Measurements from ENCODE around the gene DEPP1. TPM values are rescaled to one million over a fixed set of nuclear protein-coding genes. Genes with fewer than 3 reads are reported as not detected.

DEPP1 gene
- total RNA-seq, 2 donors from 2014 or later, result 0.27 to 1.4 TPM

DNA sequence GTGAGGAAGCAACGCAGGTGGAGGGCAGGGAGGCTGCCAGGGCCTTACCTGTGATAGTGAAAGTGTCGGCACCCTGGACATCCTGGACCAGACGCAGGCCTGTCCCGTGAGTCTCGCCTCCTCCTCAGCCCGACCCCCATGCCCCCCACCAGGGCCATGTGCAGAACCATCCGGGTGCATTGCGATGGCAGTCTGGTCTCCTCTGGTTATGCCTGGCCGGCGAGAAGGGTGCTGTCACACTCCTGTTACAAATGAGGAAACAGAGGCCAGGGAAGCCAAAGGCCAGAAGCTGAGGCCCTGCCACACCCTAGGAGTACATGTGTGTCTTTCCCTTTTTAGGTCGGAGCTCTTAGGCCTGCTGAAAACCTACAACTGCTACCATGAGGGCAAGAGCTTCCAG is 7.2 kb downstream of the DEPP1 start:
- Mint-ChIP-seq H3K27me3 (no peaks in the 10 kb centered on the region), H3K27ac (no peak overlapping the region), H3K4me1 (peaks cover 25% of the 10 kb centered on the region), H3K36me3 (ENCODE audit: low read depth) (no peaks in the 10 kb centered on the region), H3K4me3 (no peak overlapping the region)
- DNase-seq (no peak), ATAC-seq (no peak)
- no peaks in the 10 kb centered on the region for H3K9me3 ChIP-seq (ENCODE audit: control insufficient read depth, low read length, poor library complexity, severe bottlenecking)

DNA sequence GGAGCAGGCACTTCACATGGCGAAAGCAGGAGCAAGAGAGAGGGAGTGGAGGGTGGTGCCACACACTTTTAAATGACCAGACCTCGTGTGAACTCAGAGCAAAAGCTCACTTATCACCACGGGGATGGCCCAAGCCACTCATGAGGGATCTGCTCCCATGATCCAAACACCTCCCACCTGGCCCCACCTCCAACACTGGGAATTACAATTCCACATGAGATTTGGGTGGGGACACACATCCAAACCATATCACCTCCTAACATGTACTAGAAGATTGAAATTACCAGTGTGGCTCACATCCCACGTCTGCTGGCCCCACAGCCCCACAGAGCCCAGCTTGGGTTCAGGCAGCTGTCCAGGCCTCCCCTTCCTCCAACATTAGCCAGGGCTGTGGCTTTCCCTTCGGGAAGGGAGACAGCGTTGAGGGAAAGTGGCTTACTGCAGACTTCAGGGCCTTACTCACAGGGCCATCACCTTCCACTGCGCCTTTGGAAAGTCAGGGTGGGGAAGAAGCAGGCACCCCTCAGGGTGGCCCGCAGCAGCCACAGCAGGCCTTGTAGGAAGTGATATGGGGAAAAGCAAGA is 7.7 kb downstream of the DEPP1 start:
- peaks cover 26% of the 10 kb centered on the region for H3K4me1 Mint-ChIP-seq

DNA sequence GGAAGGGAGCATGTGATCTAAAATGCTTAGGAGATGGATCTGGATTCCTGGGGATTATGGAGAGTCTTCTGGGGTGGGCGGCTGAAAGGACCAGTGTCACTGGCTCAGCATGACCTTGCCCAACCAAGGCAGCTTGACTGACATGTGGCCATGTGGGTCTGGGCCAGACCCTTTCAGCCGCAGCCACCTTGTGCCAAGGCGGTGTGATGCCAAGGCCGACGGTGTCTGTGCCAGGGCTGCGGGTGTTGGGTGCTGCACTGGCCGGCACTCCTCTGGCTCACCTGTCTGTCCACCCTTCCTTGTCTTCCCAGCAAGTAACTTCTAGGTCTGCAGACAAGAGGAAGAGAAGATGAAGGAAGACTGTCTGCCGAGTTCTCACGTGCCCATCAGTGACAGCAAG is 8.8 kb downstream of the DEPP1 start:
- no peak for DNase-seq
- Mint-ChIP-seq H3K4me3 (no peak overlapping the region), H3K27me3 (no peaks in the 10 kb centered on the region), H3K27ac (no peak overlapping the region), H3K4me1 (peaks cover 26% of the 10 kb centered on the region), H3K36me3 (ENCODE audit: low read depth) (no peaks in the 10 kb centered on the region)
- H3K9me3 ChIP-seq (ENCODE audit: control insufficient read depth, low read length, poor library complexity, severe bottlenecking), result no peaks in the 10 kb centered on the region
- ATAC-seq, result no peak

More for the DNA sequence above, 7.7 kb downstream of the DEPP1 start:
- no peaks in the 10 kb centered on the region for H3K27me3 Mint-ChIP-seq
- no peak for ATAC-seq
- H3K36me3 Mint-ChIP-seq (ENCODE audit: low read depth), result no peaks in the 10 kb centered on the region
- no peak overlapping the region for H3K4me3 Mint-ChIP-seq
- no peaks in the 10 kb centered on the region for H3K9me3 ChIP-seq (ENCODE audit: control insufficient read depth, low read length, poor library complexity, severe bottlenecking)
- no peak for DNase-seq
- no peak overlapping the region for H3K27ac Mint-ChIP-seq

DNA sequence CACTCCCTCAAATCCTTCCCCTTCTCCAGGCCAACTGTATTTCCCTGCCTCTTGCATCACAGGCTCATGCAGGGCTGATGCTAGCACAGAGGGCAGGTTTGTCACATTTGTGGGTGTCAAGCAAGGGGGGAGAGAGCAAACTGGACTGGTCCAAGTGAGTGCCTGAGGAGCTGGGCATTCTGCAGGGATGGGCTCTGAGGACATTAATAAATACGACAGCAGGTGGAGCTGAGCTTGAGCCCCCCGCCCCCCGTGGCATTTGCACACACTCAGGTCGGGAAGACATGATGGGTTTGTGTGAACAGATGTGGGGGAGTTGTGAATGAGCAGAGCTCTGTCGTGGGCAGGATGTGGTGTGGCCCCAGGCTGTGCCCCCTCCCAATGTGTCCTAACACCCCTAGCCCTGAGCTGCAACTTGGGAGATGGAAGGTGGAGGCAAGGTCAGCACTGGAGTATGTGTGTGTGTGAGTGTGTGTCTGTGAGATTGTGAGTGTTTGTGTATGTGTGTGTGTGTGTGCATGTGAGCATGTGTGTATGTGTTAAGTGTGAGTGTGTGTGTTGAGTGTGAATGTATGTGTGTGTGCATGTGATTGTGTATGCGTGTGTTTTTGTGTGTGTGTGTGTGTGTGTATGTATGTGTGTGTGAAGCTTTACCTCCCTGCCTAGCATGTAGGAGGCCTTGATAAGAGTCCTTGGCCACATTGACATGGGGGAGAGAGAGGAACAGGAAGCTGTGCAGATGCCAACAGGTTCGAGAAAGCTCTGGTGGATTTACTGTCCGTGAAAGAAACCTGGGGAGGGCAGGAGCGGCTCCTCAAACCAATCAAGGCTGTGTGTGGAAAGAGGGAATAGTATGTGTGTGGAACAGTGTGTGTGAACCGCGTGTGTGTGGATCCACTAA is 9.9 kb downstream of the DEPP1 start:
- H3K9me3 ChIP-seq (ENCODE audit: control insufficient read depth, low read length, poor library complexity, severe bottlenecking), result no peaks in the 10 kb centered on the region
- peaks cover 24% of the 10 kb centered on the region for H3K4me1 Mint-ChIP-seq
- ATAC-seq (no peak), DNase-seq (no peak)
- H3K27me3 Mint-ChIP-seq, result no peaks in the 10 kb centered on the region
- H3K4me3 Mint-ChIP-seq, result no peak overlapping the region
- H3K27ac Mint-ChIP-seq, result no peak overlapping the region
- H3K36me3 Mint-ChIP-seq (ENCODE audit: low read depth), result no peaks in the 10 kb centered on the region

GRCh38 chr10:44968091-44968490 is 10.5 kb downstream of the DEPP1 start:
- ATAC-seq (peak; percentile 47), DNase-seq (no peak)
- Mint-ChIP-seq H3K36me3 (ENCODE audit: low read depth) (no peaks in the 10 kb centered on the region), H3K27ac (peak overlapping the region; percentile 49), H3K4me3 (peak overlapping the region; percentile 50), H3K27me3 (no peaks in the 10 kb centered on the region), H3K4me1 (peaks cover 22% of the 10 kb centered on the region)
- no peaks in the 10 kb centered on the region for H3K9me3 ChIP-seq (ENCODE audit: control insufficient read depth, low read length, poor library complexity, severe bottlenecking)

- H3K27me3 Mint-ChIP-seq, result no peaks in the 10 kb centered on the region
- no peak for ATAC-seq
Observed at GRCh38 chr10:44967616-44968015, 11.0 kb downstream of the DEPP1 start.

DNA sequence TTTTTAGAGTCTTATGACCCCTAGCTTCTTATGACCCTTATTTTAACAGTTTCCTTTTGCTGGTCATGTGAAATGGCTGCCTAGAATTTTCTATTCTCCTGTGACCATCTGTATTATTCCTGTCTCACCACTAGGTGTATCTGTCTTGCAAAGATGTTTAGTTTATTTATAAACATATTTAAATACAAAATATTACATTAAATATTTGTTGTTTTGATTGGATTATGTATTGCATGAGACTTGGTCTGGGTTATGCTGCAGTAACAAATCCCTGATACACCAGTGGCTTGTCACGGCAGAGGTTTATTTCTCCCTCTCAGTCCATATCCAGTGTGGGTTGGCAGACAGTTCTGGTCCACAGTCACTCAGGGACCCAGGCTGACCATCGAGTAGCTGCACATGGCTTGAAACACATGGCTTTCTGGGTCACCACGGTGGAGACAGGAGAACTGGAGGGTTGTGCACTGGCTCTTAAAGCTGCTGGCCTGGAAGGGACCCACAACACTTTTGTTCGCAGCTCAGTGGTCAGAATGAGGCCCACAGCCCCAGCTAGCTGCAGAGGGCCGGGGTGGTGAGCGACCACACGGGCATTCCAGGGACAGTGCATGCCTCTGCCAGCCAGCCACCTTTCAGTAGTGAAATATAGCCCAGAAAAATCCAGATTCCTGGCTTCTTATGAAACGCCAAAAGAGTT is 11.6 kb downstream of the DEPP1 start:
- no peak overlapping the region for H3K4me3 Mint-ChIP-seq
- no peaks in the 10 kb centered on the region for H3K27me3 Mint-ChIP-seq
- no peak for DNase-seq
- no peak for ATAC-seq
- no peaks in the 10 kb centered on the region for H3K9me3 ChIP-seq (ENCODE audit: control insufficient read depth, low read length, poor library complexity, severe bottlenecking)
- peaks cover 22% of the 10 kb centered on the region for H3K4me1 Mint-ChIP-seq
- no peaks in the 10 kb centered on the region for H3K36me3 Mint-ChIP-seq (ENCODE audit: low read depth)
- H3K27ac Mint-ChIP-seq, result no peak overlapping the region

More at GRCh38 chr10:44967616-44968015, 11.0 kb downstream of the DEPP1 start:
- Mint-ChIP-seq H3K4me1 (peaks cover 22% of the 10 kb centered on the region), H3K4me3 (no peak overlapping the region), H3K27ac (peak overlapping the region; percentile 49), H3K36me3 (ENCODE audit: low read depth) (no peaks in the 10 kb centered on the region)
- no peaks in the 10 kb centered on the region for H3K9me3 ChIP-seq (ENCODE audit: control insufficient read depth, low read length, poor library complexity, severe bottlenecking)
- DNase-seq, result no peak

- no peak overlapping the region for H3K27ac Mint-ChIP-seq
- no peaks in the 10 kb centered on the region for H3K27me3 Mint-ChIP-seq
- peaks cover 22% of the 10 kb centered on the region for H3K4me1 Mint-ChIP-seq
- H3K4me3 Mint-ChIP-seq, result no peak overlapping the region
- DNase-seq (no peak), ATAC-seq (no peak)
- no peaks in the 10 kb centered on the region for H3K9me3 ChIP-seq (ENCODE audit: control insufficient read depth, low read length, poor library complexity, severe bottlenecking)
- H3K36me3 Mint-ChIP-seq (ENCODE audit: low read depth), result no peaks in the 10 kb centered on the region
Observed at GRCh38 chr10:44966129-44966815, 12.3 kb downstream of the DEPP1 start.

- no peak overlapping the region for H3K4me3 Mint-ChIP-seq
Observed at GRCh38 chr10:44965651-44966097, 12.9 kb downstream of the DEPP1 start.

GRCh38 chr10:44965104-44965503 is 13.5 kb downstream of the DEPP1 start:
- DNase-seq, result no peak
- no peak overlapping the region for H3K4me3 Mint-ChIP-seq
- peaks cover 22% of the 10 kb centered on the region for H3K4me1 Mint-ChIP-seq
- ATAC-seq, result no peak
- H3K27me3 Mint-ChIP-seq, result no peaks in the 10 kb centered on the region
- no peaks in the 10 kb centered on the region for H3K36me3 Mint-ChIP-seq (ENCODE audit: low read depth)
- no peak overlapping the region for H3K27ac Mint-ChIP-seq
- no peaks in the 10 kb centered on the region for H3K9me3 ChIP-seq (ENCODE audit: control insufficient read depth, low read length, poor library complexity, severe bottlenecking)

More at GRCh38 chr10:44965651-44966097, 12.9 kb downstream of the DEPP1 start:
- ATAC-seq (no peak), DNase-seq (no peak)
- Mint-ChIP-seq H3K27ac (no peak overlapping the region), H3K4me1 (peaks cover 22% of the 10 kb centered on the region), H3K27me3 (no peaks in the 10 kb centered on the region), H3K36me3 (ENCODE audit: low read depth) (no peaks in the 10 kb centered on the region)
- H3K9me3 ChIP-seq (ENCODE audit: control insufficient read depth, low read length, poor library complexity, severe bottlenecking), result no peaks in the 10 kb centered on the region

GRCh38 chr10:44963772-44964633 is 14.6 kb downstream of the DEPP1 start:
- no peaks in the 10 kb centered on the region for H3K9me3 ChIP-seq (ENCODE audit: control insufficient read depth, low read length, poor library complexity, severe bottlenecking)
- peaks cover 17% of the 10 kb centered on the region for H3K4me1 Mint-ChIP-seq
- H3K27ac Mint-ChIP-seq, result no peak overlapping the region
- H3K4me3 Mint-ChIP-seq, result no peak overlapping the region
- no peaks in the 10 kb centered on the region for H3K36me3 Mint-ChIP-seq (ENCODE audit: low read depth)
- H3K27me3 Mint-ChIP-seq, result no peaks in the 10 kb centered on the region
- no peak for DNase-seq
- no peak for ATAC-seq

Data from T-helper 17 cell (primary cell).